Myocyte (in vitro differentiated cells): ENCODE measurements around the gene BRK1. TPM values are rescaled to one million over a fixed set of nuclear protein-coding genes. Genes with fewer than 3 reads are reported as not detected.
A peak's percentile ranks its signal among the peaks of the same experiment; 100 is the strongest.
"Not testable (repeated sequence)": the region's sequence is repeated elsewhere in the genome, so short reads cannot be mapped to it uniquely, and the experiment has no call there.

Experiments
- DNase-seq: peaks from one replicate; pipeline ENCODE4 v3.0.0-alpha.2; 2012; ENCODE audit warnings: low read depth
- total RNA-seq: library from RNA; depleted of rRNA; stranded (reverse); fragments of >200 nt; gene quantifications from 2 replicates; pipeline ENCODE4 v1.2.3, GENCODE V29; 2014

The BRK1 gene
- total RNA-seq, 1 donor from 2014 or later, result 114 TPM

DNA sequence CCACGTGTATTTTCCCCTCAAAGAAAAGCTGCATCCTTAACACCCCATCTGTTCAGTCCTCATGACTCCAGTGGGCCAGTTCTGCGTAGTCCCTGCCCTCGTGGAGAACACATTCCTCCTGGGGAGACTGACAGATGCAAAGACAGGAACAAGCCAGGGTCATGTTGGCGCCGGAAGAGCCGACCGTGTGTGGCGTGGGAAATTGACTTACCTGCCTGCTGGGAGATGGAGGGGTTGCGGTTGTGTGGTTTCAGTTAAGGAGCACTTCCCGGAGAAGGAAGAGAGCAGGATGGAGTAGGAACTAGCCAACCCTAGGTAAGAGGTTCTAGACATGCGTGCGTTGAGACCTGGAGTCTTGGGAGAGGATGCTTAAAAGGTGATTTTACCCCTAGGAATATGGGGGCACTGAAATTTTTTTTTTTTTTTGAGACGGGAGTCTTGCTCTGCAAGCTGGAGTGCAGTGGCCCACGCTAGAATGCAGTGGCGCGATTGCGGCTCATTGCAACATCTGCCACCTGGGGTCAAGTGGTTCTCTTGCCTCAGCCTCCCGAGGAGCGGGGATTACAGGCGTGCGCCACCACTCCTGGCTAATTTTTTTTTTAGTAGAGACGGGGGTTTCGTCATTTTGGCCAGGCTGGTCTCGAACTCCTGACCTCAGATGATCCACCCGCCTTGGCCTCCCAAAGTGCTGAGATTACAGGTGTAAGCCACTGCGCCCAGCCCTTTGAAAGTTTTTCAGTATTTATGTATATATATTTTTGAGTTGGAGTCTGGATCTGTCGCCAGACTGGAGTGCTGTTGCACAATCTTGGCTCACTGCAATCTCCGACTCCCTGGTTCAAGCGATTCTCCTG lies 27.5 kb downstream of the BRK1 start:
- no peak for DNase-seq

DNA sequence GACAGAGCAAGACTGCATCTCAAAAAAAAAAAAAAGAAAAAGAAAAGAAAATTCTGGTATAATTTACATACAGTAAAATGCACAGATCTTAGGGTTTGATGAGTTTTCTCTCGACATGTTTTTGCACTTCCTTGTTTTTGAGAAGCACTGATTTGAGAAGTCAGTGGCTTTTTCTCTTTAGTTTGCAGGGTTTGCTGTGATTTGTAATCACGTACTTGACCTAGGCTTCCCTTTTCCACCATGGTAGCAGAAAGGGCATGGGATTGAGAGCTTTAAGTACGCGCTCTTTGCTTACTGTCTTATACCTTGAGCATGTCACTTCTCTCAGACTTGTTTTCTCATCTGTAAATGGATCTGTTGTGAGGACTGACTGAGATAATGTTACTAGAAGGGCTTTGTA lies 30.2 kb downstream of the BRK1 start:
- no peak for DNase-seq

DNA sequence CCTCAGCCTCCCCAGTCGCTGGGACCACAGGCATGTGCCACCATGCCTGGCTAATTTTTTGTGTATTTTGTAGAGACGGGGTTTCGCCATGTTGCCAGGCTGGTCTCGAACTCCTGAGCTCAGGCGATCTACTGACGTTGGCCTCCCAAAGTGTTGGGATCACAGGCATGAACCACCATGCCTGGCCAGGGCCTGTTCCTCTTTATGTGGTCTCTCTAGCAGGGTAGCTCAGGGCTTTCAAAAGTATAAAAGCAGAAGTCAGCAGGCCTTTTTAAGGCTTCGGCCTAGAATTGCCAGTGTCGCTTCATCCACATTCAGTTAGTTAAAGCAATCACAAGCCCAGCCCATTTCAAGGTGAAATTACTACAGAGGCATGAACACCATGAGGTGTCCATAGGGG lies 33.8 kb downstream of the BRK1 start:
- DNase-seq, result no peak

DNA sequence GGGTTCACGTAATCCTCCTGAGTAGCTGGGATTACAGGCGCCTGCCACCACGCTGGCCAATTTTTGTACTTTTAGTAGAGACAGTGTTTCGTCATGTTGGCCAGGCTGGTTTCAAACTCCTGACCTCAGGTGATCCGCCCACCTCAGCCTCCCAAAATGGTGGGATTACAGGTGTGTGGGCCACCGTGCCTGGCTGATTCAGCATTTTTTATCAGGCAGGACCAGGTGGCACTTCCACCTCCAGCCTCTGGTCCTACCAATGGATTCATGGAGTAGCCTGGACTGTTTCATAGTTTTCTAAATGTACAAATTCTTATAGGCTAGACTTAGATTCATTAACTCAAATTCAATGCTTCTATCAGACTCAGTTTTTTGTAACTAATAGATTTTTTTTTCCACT lies 35.5 kb downstream of the BRK1 start:
- no peak for DNase-seq

DNA sequence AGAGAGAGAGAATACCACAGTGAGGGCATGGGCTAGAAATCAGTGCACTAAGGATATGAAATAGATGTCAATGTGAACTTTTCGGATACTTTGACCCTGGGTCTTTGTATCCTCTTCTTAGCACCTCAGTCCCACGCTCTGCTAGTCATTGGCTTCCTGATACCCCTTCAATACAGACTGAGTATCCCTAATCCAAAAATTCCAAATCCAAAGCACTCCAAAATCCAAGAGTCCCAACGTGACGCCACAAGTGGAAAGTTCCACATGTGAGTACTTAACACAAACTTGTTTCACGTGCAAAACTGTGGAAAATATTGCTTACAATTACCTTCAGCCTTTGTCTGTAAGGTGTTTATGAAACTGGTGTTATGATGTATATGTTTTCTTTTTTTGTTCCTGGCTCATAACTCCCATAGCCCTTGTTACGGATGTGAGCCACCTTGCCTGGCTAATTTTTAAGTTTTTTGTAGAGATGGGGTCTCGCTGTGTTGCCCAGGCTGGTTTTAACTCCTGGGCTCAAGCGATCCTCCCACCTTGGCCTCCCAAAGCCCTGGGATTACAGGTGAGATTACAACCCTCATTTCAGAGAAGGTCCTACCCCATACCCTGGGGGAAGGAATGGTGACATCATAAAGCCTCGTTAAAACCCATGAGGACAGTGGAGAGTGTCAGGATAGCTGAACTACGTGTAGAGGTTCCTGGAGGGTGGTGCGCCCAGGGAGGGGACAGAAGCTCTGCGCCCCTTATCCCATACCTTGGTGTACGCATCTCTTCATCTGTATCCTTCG lies 39.1 kb downstream of the BRK1 start:
- no peak for DNase-seq

DNA sequence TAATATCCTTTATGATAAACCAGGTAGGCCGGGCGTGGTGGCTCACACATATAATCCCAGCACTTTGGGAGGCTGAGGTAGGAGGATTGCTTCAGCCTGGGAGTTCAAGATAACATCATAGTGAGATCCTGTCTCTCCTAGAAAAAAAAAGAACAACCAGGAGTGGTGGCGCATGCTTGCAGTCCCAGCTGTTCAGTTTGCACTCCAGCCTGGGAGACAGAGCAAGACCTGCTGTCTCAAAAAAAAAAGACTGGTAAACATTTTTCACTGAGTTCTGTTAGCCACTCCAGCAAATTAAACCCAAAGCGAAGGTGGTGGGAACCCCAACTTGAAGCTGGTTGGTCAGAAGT lies 39.6 kb downstream of the BRK1 start:
- peak; percentile 14 for DNase-seq

DNA sequence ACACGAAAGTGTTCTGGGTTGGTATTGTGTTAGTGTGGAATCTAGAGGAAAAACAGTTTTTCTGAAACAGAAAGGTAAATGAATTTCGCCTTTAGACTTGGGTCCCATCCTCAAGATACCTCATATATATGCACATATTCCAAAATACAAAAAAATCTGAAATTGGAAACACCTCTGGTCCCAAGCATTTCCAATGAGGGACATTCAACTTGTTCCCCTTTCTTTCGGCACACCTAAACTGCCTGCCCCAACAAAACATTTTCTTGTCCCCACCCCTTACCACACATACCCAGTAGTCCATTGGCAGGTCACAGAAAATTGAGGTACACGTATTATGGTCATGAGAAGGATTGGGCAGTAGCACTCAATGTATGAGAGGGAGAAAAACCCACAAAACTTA lies 40.2 kb downstream of the BRK1 start:
- no peak for DNase-seq

DNA sequence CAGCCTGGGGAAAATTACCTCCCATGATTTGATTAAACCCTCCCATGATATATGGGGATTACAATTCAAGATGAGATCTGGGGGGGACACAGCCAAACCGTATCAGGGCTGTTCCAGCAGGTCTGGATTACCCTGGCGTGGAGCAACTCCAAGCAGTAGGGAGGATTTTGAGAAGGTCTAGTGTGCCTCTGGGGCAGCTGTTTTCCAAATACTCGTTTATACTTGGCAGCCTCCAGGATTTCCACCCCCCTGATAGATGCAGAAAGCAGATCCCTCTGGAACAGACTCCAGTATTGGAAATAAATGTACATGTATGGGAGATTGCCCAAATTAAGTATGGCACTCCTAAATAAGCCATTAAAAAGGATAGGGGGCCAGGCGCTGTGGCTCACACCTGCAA lies 41.6 kb downstream of the BRK1 start:
- DNase-seq, result no peak

DNA sequence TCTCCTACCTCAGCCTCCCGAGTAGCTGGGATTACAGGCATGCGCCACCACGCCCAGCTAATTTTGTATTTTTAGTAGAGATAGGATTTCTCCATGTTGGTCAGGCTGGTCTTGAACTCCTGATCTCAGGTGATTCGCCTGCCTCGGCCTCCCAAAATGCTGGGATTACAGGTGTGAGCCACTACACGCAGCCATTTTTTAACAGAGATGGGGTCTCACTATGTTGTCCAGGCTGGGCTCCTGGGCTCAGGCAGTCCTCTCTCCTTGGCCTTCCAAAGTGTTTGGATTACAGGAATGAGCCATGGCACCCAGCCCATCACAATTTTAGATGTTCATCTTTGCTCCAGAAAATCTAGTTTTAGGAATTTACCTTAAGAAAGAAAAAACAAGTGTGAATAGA lies 43.1 kb downstream of the BRK1 start:
- not testable (repeated sequence) for DNase-seq

DNA sequence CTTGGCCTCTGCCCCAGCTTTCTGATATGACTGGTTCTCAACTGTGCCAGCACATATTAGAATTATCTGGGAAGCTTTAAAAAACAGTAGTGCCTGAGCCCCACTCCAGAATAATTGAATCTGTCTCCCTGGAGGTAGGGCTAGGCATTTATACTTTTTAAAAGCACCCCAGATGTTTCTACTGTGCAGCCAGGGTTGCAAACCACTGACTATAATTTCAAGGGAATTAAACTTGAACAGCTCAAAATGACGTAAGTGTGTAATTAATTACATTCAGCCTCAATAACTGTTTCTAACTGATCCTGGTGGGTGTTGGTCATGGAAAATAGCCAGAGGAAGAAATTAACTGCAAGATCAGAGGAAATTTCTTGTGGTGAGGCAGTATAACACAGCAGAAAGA lies 44.9 kb downstream of the BRK1 start:
- no peak for DNase-seq

DNA sequence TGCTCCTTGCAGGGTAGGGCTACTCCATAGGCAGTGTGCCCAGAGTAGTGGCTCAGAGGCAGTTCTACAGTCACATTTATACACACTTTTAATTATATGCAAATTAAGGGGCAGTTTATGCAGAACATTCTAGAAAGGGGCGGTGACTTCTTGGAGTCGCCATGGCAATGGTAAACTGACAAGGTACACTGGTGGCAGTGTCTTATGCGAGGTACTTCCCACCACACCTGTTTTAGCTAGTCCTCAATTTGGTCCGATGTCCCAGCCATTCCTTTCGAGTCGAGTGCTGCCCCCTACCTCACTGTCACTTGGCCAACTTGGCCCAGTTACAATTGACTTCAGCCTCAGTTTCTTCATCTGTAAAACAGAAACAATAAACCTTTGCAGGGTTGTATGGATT lies 45.5 kb downstream of the BRK1 start:
- DNase-seq, result no peak

DNA sequence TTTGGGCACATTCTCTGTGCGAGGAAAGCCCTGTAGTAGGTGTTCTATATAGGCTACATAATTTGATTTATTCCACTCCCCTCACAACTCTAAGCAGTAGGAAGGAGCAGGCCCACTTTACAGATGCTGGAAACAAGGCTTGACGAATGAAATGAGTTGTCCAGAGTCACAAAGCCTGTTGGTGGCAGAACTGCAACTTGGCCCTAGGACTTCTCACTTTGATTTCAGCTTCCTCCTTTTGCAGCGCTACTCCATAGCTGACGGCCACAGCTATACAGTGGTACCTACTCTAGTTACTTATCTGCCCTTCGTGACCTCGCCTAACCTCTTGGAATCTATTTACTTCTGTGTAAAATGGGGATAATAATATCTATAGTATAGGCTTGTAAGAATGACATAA lies 46.7 kb downstream of the BRK1 start:
- DNase-seq, result no peak

DNA sequence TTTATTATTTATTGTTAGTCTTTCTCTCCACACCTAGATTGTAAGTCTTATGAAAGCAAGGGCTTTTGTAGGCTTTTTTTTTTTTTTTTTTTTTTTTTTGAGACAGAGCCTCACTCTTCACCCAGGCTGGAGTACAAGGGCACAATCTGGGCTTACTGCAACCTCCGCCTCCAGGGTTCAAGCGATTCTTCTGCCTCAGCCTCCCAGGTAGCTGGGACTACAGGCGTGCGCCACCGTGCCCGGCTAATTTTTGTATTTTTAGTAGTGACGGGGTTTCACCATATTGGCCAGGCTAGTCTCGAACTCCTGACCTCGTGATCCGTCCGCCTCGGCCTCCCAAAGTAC lies 48.7 kb downstream of the BRK1 start:
- DNase-seq, result not testable (repeated sequence)

DNA sequence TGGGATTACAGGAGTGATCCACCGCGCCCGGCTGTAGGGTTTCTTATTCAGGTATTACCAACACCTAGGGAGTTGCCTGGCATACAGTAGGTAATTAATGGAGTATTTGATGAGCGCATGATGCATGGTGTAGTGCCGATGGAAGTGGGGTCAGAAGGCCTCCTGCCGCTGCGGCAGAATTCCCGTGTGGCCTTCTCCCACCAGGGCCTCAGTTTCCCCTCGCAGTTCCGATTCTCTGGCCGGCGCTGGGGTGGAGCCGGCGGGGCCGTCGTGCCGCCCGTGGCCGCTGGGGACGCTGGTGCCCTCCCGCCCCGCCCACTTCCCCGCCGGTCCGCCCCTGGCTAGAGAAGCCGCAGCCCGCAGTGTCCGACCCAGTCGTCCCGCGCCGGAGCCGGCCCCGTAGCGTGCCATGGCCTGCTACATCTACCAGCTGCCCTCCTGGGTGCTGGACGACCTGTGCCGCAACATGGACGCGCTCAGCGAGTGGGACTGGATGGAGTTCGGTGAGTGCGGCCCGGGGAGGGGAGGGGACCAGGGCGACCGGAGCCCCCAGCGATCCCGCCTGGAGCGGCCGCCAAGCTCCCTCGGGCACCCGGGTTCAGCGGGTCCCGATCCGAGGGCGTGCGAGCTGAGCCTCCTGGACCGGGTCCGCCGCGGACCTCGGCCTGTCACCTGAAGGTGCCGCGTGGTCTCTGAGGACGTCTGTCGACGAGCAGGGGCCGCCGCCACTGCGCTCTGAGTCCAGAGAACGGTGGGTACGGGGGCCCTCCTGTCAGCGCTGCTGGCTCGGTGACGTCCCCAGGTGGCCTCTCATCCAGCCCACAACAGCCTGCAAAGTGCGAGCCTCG lies 49.3 kb downstream of the BRK1 start, which contains the start of gene IRAK2:
Gene IRAK2 (plus strand): TSS at position 374 of the 848 bp plus-strand sequence. CDS start 36 bp downstream, at position 410.
- DNase-seq, result peak; percentile 73

DNA sequence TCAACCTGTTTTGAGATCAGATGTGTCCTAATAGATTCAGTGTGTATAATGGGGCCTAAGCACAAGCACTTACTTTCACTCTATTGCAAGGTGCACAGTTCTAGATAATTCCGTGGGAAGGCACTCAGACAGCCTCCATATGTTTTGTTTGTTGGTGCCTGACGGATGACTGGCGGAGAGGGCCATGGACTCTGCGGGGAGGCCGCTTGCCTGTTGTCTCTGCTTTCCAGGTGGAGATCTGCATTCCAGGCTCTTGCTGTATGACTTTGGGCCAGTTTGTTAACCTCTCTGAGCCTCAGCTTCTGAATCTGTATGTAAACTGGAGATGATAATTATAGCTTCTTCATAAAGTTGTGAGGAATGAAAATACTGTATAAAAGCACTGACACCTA lies 50.7 kb downstream of the BRK1 start:
- DNase-seq, result no peak

DNA sequence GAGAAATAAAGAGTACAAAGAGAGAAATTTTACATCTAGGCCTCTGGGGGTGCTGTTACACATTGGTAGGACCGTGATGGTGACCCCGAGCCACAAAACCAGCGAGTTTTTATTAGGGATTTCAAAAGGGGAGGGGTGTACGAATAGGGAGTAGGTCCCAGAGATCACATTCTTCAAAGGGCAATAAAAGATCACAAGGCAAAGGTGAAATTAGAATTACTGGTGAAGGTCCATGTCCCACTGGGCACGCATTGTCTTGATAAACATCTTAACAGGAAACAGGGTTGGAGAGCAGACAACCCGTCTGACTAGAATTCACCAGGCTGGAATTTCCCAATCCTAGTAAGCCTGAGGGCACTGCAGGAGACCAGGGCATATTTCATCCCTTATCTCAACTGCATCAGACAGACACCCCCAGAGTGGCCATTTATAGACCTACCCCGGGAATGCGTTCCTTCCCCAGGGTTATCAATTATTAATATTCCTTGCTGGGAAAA lies 53.6 kb downstream of the BRK1 start:
- no peak for DNase-seq

DNA sequence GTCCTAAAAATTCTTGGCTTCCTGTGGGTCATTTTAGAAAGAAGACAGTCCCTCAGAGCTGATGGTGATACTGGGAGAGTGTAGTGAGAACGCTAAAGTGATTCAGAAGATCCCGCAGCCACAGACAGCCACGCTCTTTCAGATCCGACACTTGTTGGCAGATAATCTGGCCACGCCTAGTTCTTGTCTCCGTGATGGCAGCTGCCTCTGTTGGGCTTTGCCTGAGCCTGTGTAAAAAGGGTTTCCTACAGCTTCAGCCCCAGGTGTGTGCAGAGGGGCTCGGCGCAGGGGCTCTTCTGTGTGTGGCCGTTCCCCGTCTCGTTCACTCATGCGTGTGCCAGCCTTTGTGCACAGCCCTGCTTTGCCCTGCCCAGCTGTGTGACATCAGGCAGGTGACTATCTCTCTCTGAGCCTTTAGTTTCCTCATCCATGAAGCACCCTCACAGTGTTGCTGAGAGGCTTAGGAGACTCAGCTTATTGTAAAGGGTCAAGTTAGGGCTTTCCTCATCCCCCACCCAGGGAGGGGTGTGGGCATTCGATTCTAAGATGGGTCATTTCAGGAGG lies 55.5 kb downstream of the BRK1 start:
- peak; percentile 54 for DNase-seq

DNA sequence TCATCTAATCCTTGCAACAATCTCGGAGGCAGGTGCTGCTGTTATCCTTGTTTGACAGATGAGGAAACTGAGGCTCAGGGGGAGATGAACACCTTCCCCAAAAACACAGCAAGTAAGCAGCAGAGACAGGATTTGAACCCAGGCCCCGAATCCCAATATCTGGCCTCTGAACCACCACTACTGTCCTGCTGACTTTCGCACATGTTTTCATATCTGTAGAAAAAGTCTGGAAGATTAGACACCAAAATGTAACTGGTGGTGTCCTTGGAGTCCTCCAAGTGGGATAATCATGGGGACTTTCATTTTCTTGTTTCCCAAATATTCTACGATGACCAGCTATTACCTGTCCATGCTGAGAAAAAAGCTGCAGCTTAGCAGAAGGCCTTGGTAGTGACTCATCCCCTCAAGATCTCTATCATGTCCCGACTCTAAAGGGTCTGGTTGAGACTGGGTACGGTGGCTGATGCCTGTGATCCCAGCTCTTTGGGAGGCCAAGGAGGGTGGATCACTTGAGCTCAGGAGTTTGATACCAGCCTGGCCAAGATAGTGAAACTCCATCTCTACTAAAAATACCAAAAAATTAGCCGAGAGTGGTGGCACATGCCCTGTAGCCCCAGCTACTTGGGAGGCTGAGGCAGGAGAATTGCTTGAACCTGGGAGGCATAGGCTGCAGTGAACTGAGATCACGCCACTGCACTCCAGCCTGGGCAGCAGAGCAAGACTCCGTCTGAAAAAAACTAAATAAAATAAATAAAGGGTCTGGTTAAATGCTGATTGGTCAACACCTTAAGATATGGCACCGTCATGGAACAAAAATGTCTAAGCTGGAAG lies 57.8 kb downstream of the BRK1 start:
- no peak for DNase-seq

DNA sequence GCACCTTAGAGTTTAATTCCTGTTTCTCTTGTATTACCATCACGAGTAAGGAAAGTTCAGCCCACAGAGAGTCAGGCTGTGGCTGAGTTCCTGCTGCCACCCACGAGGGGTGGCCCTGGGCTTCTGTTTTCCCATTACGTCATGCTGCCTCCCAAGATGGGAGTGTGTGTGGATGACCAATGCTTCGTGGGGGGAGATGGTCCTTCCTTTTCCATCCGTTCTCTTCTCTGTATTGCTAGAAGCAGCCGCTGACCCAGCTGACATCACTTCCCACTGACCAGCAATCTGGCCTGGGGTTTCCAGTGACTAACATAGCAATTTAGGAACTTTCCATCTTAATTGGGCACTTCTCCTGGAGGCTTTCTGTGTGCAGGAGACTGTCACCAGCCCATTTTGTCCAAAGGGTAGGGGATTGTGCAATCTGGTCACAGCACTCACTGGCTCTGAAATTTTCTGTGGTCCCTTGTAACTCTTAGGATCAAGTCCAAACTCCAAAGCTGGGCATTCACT lies 58.5 kb downstream of the BRK1 start:
- DNase-seq, result peak; percentile 79

DNA sequence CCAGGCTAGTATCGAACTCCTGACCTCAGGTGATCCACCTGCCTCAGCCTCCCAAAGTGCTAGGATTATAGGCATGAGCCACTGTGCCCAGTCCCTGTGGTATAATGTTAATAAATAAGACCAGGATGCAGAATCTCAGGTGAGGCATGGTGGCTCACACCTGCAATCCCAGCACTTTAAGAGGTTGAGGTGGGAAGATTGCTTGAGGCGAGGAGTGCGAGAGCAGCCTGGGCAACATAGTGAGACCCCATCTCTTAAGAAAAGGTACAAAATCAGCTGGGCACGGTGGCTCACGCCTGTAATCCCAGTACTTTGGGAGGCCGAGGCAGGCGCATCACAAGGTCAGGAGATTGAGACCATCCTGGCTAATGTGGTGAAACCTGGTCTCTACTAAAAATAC lies 59.9 kb downstream of the BRK1 start:
- DNase-seq, result not testable (repeated sequence)
